ENCODE measurements around the gene PLEKHA4.
A peak's percentile ranks its signal among the peaks of the same experiment; 100 is the strongest.
"Not testable (repeated sequence)": the region's sequence is repeated elsewhere in the genome, so short reads cannot be mapped to it uniquely, and the experiment has no call there.

The PLEKHA4 gene

DNA sequence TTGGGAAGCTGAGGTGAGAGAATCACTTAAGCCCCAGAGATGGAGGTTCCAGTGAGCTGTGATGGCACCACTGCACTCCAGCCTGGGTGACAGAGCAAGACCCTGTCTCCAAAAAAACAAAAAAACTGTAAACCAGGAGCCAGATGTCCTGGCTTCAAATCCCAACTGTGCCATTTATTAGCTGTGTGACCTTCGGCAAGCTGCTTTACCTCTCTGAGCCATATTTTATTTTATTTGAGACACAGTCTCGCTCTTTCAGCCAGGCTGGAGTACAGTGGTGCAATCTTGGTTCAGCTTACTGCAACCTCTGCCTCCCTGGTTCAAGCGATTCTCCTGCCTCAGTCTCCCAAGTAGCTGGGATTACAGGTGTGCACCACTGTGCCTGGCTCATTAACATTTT lies 21.8 kb downstream of the PLEKHA4 start:
- H3K4me1 ChIP-seq (ENCODE audit: control insufficient read depth, insufficient read depth, low read length); H3K36me3 ChIP-seq (ENCODE audit: control insufficient read depth, insufficient read depth, low read length); H3K4me3 ChIP-seq (ENCODE audit: low read length); H3K9ac ChIP-seq (ENCODE audit: low read length); H3K27me3 ChIP-seq (ENCODE audit: control insufficient read depth, insufficient read depth, low read length); H3K9me3 ChIP-seq (ENCODE audit: control insufficient read depth, low read length): not testable (repeated sequence)

DNA sequence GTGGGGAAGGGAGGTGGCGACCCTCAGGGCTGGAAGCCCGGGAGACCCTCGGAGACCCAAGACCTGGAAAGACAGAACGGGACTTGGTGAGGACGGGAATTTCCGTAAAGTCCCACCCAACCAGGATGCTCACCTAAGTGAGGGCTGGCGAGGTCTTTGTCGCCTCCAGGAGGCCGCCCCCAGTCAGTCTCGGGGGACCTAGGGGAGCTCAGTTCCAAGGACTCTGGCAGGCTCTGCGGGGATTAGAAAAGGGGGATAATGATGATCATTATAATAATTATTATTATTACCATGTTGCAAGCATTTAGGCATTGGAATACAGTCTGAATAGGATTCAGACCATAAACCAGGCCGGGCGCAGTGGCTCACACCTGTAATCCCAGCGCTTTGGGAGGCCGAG lies 23.0 kb downstream of the PLEKHA4 start:
- H3K9me3 ChIP-seq (ENCODE audit: control insufficient read depth, low read length) = no peaks in the 10 kb centered on the region
- no peaks in the 10 kb centered on the region for H3K36me3 ChIP-seq (ENCODE audit: control insufficient read depth, insufficient read depth, low read length)
- H3K27me3 ChIP-seq (ENCODE audit: control insufficient read depth, insufficient read depth, low read length) = no peaks in the 10 kb centered on the region
- no peaks in the 10 kb centered on the region for H3K4me1 ChIP-seq (ENCODE audit: control insufficient read depth, insufficient read depth, low read length)
- H3K4me3 ChIP-seq (ENCODE audit: low read length) = no peak overlapping the region
- H3K9ac ChIP-seq (ENCODE audit: low read length) = no peak overlapping the region

DNA sequence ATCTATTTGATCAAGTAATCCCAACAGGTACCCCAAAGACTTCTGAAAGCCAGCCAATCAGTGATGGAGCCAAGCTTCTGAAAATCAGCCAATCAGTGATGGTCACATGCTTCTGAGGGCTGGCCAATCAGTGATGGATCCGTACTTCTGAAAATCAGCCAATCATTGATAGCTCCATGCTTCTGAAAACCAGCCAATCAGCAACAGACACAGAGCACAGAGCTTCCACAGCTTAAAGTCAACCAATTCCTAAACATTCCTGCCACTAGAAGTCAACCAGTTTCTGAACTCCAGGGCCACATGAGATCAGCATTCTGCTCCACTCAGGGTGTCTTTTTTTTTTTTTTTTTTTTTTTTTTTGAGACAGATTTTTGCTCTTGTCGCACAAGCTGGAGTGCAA lies 23.9 kb downstream of the PLEKHA4 start:
- H3K4me3 ChIP-seq (ENCODE audit: low read length) = no peak overlapping the region
- no peaks in the 10 kb centered on the region for H3K4me1 ChIP-seq (ENCODE audit: control insufficient read depth, insufficient read depth, low read length)
- no peaks in the 10 kb centered on the region for H3K27me3 ChIP-seq (ENCODE audit: control insufficient read depth, insufficient read depth, low read length)
- no peaks in the 10 kb centered on the region for H3K36me3 ChIP-seq (ENCODE audit: control insufficient read depth, insufficient read depth, low read length)
- H3K9ac ChIP-seq (ENCODE audit: low read length) = no peak overlapping the region
- H3K9me3 ChIP-seq (ENCODE audit: control insufficient read depth, low read length) = no peaks in the 10 kb centered on the region

DNA sequence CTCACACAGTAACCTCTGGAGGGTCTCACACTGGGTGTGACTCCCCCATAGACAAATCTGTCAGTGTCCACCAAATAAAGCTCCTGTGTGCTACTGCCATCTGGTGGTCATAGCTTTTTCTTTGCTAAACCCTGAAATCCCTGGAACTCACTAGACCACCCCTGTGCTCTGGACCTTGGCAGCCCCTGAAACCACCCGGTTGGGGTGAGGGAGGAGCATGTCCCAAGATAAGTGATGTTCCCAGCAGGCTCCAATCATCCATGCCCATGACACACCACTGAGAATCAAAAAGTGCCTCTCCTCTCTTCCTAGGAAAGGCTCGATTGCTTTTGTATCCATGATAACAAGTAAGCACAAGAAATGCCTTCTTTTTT lies 25.6 kb downstream of the PLEKHA4 start:
- Histone ChIP-seq H3K4me1 (ENCODE audit: control insufficient read depth, insufficient read depth, low read length) (no peaks in the 10 kb centered on the region), H3K9me3 (ENCODE audit: control insufficient read depth, low read length) (no peaks in the 10 kb centered on the region), H3K36me3 (ENCODE audit: control insufficient read depth, insufficient read depth, low read length) (no peaks in the 10 kb centered on the region), H3K9ac (ENCODE audit: low read length) (no peak overlapping the region), H3K27me3 (ENCODE audit: control insufficient read depth, insufficient read depth, low read length) (no peaks in the 10 kb centered on the region), H3K4me3 (ENCODE audit: low read length) (no peak overlapping the region)

DNA sequence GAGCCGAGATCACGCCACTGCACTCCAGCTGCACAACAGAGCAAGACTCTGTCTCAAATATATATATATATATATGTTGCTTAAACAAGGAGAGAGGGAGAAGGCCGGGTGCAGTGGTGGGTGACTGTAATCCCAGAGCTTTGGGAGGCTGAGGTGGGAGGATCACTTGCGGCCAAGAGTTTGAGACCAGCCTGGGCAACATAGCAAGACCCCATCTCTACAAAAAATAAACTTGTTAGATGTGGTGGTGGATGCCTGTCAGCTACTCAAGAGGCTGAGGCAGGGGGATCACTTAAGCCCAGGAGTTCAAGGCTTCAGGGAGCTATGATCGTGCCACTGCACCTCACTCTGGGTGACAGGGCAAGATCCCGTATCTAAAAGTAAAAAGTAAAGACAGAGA lies 26.8 kb downstream of the PLEKHA4 start:
- Histone ChIP-seq H3K27me3 (ENCODE audit: control insufficient read depth, insufficient read depth, low read length) (peaks cover 5% of the 10 kb centered on the region), H3K4me3 (ENCODE audit: low read length) (no peak overlapping the region), H3K36me3 (ENCODE audit: control insufficient read depth, insufficient read depth, low read length) (no peaks in the 10 kb centered on the region), H3K9me3 (ENCODE audit: control insufficient read depth, low read length) (no peaks in the 10 kb centered on the region), H3K9ac (ENCODE audit: low read length) (no peak overlapping the region), H3K4me1 (ENCODE audit: control insufficient read depth, insufficient read depth, low read length) (peaks cover 5% of the 10 kb centered on the region)

GRCh38 chr19:48841047-48841446 lies 27.4 kb downstream of the PLEKHA4 start:
- H3K4me1 ChIP-seq (ENCODE audit: control insufficient read depth, insufficient read depth, low read length) = peaks cover 10% of the 10 kb centered on the region
- H3K9me3 ChIP-seq (ENCODE audit: control insufficient read depth, low read length) = no peaks in the 10 kb centered on the region
- peaks cover 10% of the 10 kb centered on the region for H3K27me3 ChIP-seq (ENCODE audit: control insufficient read depth, insufficient read depth, low read length)
- no peaks in the 10 kb centered on the region for H3K36me3 ChIP-seq (ENCODE audit: control insufficient read depth, insufficient read depth, low read length)
- H3K4me3 ChIP-seq (ENCODE audit: low read length) = no peak overlapping the region
- no peak overlapping the region for H3K9ac ChIP-seq (ENCODE audit: low read length)

DNA sequence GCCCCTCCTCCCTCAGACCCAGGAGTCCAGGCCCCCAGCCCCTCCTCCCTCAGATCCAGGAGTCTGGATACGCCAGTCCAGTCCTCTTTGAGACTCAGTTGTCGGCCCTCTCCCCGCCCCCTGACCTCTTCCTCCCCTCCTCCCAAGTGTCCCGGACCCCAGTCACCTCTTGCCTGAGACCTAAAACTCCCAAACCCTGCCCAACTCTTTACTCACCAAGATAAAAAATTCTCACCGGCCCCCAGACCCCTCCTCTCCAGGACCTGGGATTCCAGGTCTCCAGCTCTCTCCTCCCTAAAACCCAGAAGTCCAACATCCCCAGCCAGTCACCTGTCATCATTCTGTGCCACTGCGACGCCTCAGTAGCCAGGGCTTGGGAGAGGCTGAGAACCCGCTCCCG lies 30.7 kb downstream of the PLEKHA4 start:
- Histone ChIP-seq H3K36me3 (ENCODE audit: control insufficient read depth, insufficient read depth, low read length) (no peaks in the 10 kb centered on the region), H3K4me3 (ENCODE audit: low read length) (no peak overlapping the region), H3K9ac (ENCODE audit: low read length) (no peak overlapping the region), H3K9me3 (ENCODE audit: control insufficient read depth, low read length) (no peaks in the 10 kb centered on the region), H3K4me1 (ENCODE audit: control insufficient read depth, insufficient read depth, low read length) (peaks cover 18% of the 10 kb centered on the region), H3K27me3 (ENCODE audit: control insufficient read depth, insufficient read depth, low read length) (peaks cover 10% of the 10 kb centered on the region)

- Histone ChIP-seq H3K27me3 (ENCODE audit: control insufficient read depth, insufficient read depth, low read length) (peaks cover 10% of the 10 kb centered on the region), H3K36me3 (ENCODE audit: control insufficient read depth, insufficient read depth, low read length) (no peaks in the 10 kb centered on the region), H3K9me3 (ENCODE audit: control insufficient read depth, low read length) (no peaks in the 10 kb centered on the region), H3K9ac (ENCODE audit: low read length) (peak overlapping the region; percentile 54), H3K4me1 (ENCODE audit: control insufficient read depth, insufficient read depth, low read length) (peaks cover 18% of the 10 kb centered on the region), H3K4me3 (ENCODE audit: low read length) (no peak overlapping the region)
Observed at GRCh38 chr19:48837051-48837524, 31.3 kb downstream of the PLEKHA4 start.

- Histone ChIP-seq H3K9ac (ENCODE audit: low read length) (peak within 1 kb of the TSS; percentile 54), H3K36me3 (ENCODE audit: control insufficient read depth, insufficient read depth, low read length) (no peaks in the 10 kb centered on the region), H3K4me3 (ENCODE audit: low read length) (no peak within 1 kb of the TSS), H3K9me3 (ENCODE audit: control insufficient read depth, low read length) (no peaks in the 10 kb centered on the region), H3K27me3 (ENCODE audit: control insufficient read depth, insufficient read depth, low read length) (peaks cover 10% of the 10 kb centered on the region), H3K4me1 (ENCODE audit: control insufficient read depth, insufficient read depth, low read length) (peaks cover 18% of the 10 kb centered on the region)
Observed at GRCh38 chr19:48836089-48837017, 32.1 kb downstream of the PLEKHA4 start, which contains the start of gene HSD17B14. HSD17B14 (minus strand) TSS chr19:48836491; CDS start chr19:48836411, 80 bp downstream.

DNA sequence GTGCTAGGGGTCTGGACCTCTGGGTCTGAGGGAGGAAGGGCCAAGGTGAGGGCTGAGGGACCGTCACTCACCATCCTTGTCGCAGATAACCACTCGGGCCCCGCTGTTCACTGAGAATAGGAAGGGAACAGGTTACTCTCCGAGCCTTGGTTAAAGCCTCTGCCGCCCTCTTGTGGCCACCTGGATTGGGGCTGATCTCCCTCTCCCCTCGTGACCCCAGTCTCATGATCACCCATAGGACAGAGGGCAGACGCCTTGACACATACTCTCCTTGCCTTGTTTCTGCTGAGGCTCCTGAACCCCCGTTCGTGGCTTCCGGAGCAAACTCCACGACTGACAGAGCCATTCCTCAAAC lies 32.7 kb downstream of the PLEKHA4 start:
- peak overlapping the region; percentile 54 for H3K9ac ChIP-seq (ENCODE audit: low read length)
- H3K9me3 ChIP-seq (ENCODE audit: control insufficient read depth, low read length) = no peaks in the 10 kb centered on the region
- no peaks in the 10 kb centered on the region for H3K36me3 ChIP-seq (ENCODE audit: control insufficient read depth, insufficient read depth, low read length)
- peaks cover 10% of the 10 kb centered on the region for H3K27me3 ChIP-seq (ENCODE audit: control insufficient read depth, insufficient read depth, low read length)
- H3K4me1 ChIP-seq (ENCODE audit: control insufficient read depth, insufficient read depth, low read length) = peaks cover 18% of the 10 kb centered on the region
- H3K4me3 ChIP-seq (ENCODE audit: low read length) = no peak overlapping the region

DNA sequence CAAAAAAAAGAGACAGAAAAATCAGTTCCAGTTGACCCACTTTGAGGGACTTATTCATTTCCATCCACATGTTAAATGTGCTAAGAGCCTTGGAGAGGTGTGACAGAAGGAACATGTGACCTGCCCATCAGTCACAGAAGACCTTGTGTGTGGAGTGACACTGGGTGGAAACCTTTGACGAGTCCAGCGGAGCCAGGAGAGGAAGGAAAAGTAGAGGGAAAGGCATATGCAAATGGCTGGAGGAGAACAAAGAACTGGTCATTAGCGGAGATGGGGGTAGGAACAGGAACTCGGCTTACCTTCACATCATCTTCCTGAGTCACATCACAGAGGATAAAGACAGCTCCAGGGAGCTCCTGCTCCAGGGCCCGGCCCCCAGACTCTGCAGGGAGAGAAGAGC lies 34.4 kb downstream of the PLEKHA4 start:
- Histone ChIP-seq H3K9ac (ENCODE audit: low read length) (no peak overlapping the region), H3K36me3 (ENCODE audit: control insufficient read depth, insufficient read depth, low read length) (no peaks in the 10 kb centered on the region), H3K4me1 (ENCODE audit: control insufficient read depth, insufficient read depth, low read length) (peaks cover 18% of the 10 kb centered on the region), H3K4me3 (ENCODE audit: low read length) (no peak overlapping the region), H3K9me3 (ENCODE audit: control insufficient read depth, low read length) (no peaks in the 10 kb centered on the region), H3K27me3 (ENCODE audit: control insufficient read depth, insufficient read depth, low read length) (peaks cover 10% of the 10 kb centered on the region)

- Histone ChIP-seq H3K4me3 (ENCODE audit: low read length) (no peak overlapping the region), H3K9ac (ENCODE audit: low read length) (no peak overlapping the region), H3K36me3 (ENCODE audit: control insufficient read depth, insufficient read depth, low read length) (no peaks in the 10 kb centered on the region), H3K4me1 (ENCODE audit: control insufficient read depth, insufficient read depth, low read length) (peaks cover 18% of the 10 kb centered on the region), H3K9me3 (ENCODE audit: control insufficient read depth, low read length) (no peaks in the 10 kb centered on the region), H3K27me3 (ENCODE audit: control insufficient read depth, insufficient read depth, low read length) (peaks cover 10% of the 10 kb centered on the region)
Observed at GRCh38 chr19:48833049-48833448, 35.4 kb downstream of the PLEKHA4 start.
